ENCODE data around the gene C2orf92. TPM values are rescaled to one million over a fixed set of nuclear protein-coding genes. Genes with fewer than 3 reads are reported as not detected.

C2orf92 gene
- total RNA-seq, 2 donors from 2014 or later, result 12.0 to 51.2 TPM

DNA sequence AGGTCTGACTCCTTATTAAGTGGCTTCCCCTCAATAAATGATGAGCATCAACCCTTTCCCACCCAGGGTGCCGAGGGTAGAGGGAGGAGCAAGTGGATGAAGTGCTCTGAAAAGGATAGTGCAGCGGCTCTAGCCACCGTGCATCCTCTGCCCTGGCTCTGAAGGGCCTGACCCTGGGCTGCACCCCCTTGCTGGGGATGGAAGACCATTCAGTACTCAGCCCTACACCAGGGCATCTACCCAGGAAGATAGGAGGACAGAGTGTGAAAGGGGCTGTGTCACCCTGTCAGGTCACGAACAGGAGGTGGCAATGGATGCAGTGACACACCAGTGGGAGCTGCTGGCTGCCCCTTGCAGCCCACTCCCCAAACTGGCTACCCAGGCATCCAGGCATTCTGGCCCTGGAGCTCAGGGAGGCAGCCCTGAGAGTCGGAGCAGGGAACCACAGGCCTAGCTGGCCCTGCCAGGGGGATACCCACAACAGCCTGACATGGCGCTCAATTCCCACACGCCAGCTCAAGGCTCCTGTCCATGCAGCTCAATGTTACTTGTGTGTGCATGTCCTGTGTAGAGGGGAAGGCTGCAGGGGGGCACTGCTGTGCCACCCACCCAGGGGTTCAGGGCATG lies 13.3 kb upstream of the C2orf92 start:
- Mint-ChIP-seq H3K27ac (peak overlapping the region; percentile 15), H3K9me3 (no peaks in the 10 kb centered on the region), H3K36me3 (ENCODE audit: low read depth) (peaks cover 72% of the 10 kb centered on the region), H3K27me3 (no peaks in the 10 kb centered on the region), H3K4me1 (peaks cover 17% of the 10 kb centered on the region), H3K4me3 (no peak overlapping the region)
- ATAC-seq (replicated peaks), result no peak

- Mint-ChIP-seq H3K4me1 (peaks cover 25% of the 10 kb centered on the region), H3K4me3 (no peak overlapping the region), H3K9me3 (no peaks in the 10 kb centered on the region), H3K27me3 (no peaks in the 10 kb centered on the region), H3K36me3 (ENCODE audit: low read depth) (peaks cover 78% of the 10 kb centered on the region), H3K27ac (no peak overlapping the region)
- ATAC-seq (replicated peaks), result no peak
Observed at GRCh38 chr2:97656905-97657587, 12.5 kb upstream of the C2orf92 start.

- Mint-ChIP-seq H3K4me3 (no peak overlapping the region), H3K36me3 (ENCODE audit: low read depth) (peaks cover 89% of the 10 kb centered on the region), H3K4me1 (peaks cover 25% of the 10 kb centered on the region), H3K27me3 (no peaks in the 10 kb centered on the region), H3K9me3 (no peaks in the 10 kb centered on the region), H3K27ac (peak overlapping the region; percentile 66)
- no peak for ATAC-seq (replicated peaks)
Observed at GRCh38 chr2:97657986-97658690, 11.4 kb upstream of the C2orf92 start.

DNA sequence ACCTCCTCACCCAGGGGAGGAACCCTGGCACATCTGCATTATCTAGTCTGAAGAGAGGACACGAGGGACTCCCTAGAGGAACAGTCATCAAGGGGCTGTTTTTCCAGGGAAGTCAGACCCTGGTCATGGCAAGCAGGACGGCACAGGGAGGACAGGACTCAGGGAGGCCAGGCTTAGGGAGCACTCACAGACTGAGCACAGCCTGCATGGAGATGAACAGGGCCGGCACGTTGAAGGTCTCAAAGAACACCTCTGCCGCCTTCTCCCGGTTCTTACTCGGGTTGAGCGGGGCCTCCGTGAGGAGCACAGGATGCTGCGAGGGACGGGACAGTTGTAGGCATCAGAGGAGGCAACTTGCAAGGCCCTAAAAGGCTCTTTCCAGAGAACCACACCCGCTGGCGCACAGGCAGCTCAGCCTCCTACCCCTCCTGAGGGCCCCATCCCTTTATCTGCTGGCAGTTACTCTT lies 10.8 kb upstream of the C2orf92 start:
- Mint-ChIP-seq H3K27me3 (no peaks in the 10 kb centered on the region), H3K9me3 (no peaks in the 10 kb centered on the region), H3K4me1 (peaks cover 25% of the 10 kb centered on the region), H3K27ac (peak overlapping the region; percentile 66), H3K36me3 (ENCODE audit: low read depth) (peaks cover 91% of the 10 kb centered on the region), H3K4me3 (no peak overlapping the region)
- no peak for ATAC-seq (replicated peaks)

DNA sequence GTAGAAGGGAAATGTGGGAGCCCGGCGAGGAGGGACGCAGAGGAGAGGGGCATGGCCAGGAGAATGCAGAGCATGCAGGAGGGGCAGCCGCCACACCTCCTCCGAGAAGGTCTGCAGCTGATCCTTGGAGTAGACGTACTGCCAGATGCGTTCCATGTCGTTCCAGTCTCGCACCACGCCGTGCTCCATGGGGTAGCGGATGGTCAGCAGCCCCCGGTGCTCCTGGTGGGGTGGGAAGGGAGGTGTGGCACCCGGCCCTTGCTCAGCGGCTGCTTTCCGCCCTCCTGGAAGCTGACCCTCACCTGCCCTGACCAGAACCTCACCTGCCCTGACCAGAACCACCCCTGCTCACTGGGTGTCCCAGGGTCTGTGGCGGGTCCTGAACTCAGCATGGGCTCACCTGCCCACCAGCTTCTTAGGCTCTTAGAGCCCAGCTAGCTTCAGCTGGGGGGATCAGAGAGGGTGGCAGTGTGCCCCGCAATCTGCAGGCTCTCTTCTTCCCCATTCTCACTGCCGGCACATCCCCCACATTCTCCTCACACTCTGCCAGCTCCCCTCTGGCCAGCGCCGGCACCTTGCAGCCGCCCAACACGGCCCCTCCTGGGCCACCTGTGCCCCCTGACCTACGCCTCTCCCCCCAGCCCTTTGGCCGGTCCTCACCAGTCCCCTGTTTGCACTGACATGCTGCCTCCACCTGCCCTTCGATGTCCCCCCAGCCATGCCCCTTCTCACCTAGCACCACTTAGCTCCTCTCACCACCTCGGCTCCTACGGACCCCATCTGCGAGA lies 10.1 kb upstream of the C2orf92 start:
- no peaks in the 10 kb centered on the region for H3K27me3 Mint-ChIP-seq
- no peak for ATAC-seq (replicated peaks)
- no peaks in the 10 kb centered on the region for H3K9me3 Mint-ChIP-seq
- H3K4me1 Mint-ChIP-seq, result peaks cover 19% of the 10 kb centered on the region
- H3K4me3 Mint-ChIP-seq, result no peak overlapping the region
- peaks cover 95% of the 10 kb centered on the region for H3K36me3 Mint-ChIP-seq (ENCODE audit: low read depth)
- H3K27ac Mint-ChIP-seq, result peak overlapping the region; percentile 17

GRCh38 chr2:97660044-97660774 lies 9.3 kb upstream of the C2orf92 start:
- Mint-ChIP-seq H3K27ac (peak overlapping the region; percentile 17), H3K9me3 (no peaks in the 10 kb centered on the region)

GRCh38 chr2:97660775-97661389 lies 8.6 kb upstream of the C2orf92 start:
- Mint-ChIP-seq H3K4me1 (peaks cover 8% of the 10 kb centered on the region), H3K27me3 (no peaks in the 10 kb centered on the region), H3K27ac (peak overlapping the region; percentile 97), H3K9me3 (no peaks in the 10 kb centered on the region), H3K36me3 (ENCODE audit: low read depth) (peaks cover 80% of the 10 kb centered on the region), H3K4me3 (peak overlapping the region; percentile 92)
- ATAC-seq (replicated peaks), result no peak

More at GRCh38 chr2:97660044-97660774, 9.3 kb upstream of the C2orf92 start:
- peaks cover 12% of the 10 kb centered on the region for H3K4me1 Mint-ChIP-seq
- no peaks in the 10 kb centered on the region for H3K27me3 Mint-ChIP-seq
- peaks cover 87% of the 10 kb centered on the region for H3K36me3 Mint-ChIP-seq (ENCODE audit: low read depth)
- no peak for ATAC-seq (replicated peaks)
- no peak overlapping the region for H3K4me3 Mint-ChIP-seq

DNA sequence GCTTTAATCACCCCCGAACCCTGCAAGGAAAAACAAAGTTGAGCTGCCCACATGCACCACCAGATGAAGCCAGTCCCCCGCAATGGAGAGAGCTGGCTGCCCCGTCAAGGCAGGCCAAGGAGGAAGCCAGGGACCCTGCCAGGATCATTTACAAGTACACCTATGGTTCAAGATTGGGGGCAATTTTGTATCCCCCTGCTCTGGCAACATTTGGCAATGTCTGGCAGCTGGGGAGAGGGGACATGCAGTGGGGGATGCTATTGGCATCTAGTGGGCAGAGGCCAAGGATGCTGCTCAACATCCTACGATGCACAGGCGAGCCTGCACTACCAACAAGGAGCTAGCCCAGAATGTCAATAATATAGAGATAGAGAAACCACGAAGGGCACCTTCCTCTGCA lies 7.6 kb upstream of the C2orf92 start:
- Mint-ChIP-seq H3K36me3 (ENCODE audit: low read depth) (peaks cover 73% of the 10 kb centered on the region), H3K27me3 (no peaks in the 10 kb centered on the region), H3K9me3 (no peaks in the 10 kb centered on the region), H3K27ac (peak overlapping the region; percentile 97), H3K4me1 (peaks cover 8% of the 10 kb centered on the region), H3K4me3 (peak overlapping the region; percentile 92)
- ATAC-seq (replicated peaks), result no peak

GRCh38 chr2:97662386-97662894 lies 7.1 kb upstream of the C2orf92 start:
- peaks cover 8% of the 10 kb centered on the region for H3K4me1 Mint-ChIP-seq
- H3K9me3 Mint-ChIP-seq, result no peaks in the 10 kb centered on the region
- H3K27me3 Mint-ChIP-seq, result no peaks in the 10 kb centered on the region
- H3K4me3 Mint-ChIP-seq, result peak overlapping the region; percentile 92
- H3K27ac Mint-ChIP-seq, result peak overlapping the region; percentile 97
- ATAC-seq (replicated peaks), result no peak
- H3K36me3 Mint-ChIP-seq (ENCODE audit: low read depth), result peaks cover 70% of the 10 kb centered on the region

GRCh38 chr2:97662895-97663625 lies 6.5 kb upstream of the C2orf92 start:
- Mint-ChIP-seq H3K27me3 (no peaks in the 10 kb centered on the region), H3K4me1 (peaks cover 8% of the 10 kb centered on the region), H3K4me3 (peak overlapping the region; percentile 92), H3K27ac (peak overlapping the region; percentile 97), H3K9me3 (no peaks in the 10 kb centered on the region), H3K36me3 (ENCODE audit: low read depth) (peaks cover 64% of the 10 kb centered on the region)
- ATAC-seq (replicated peaks), result peak; percentile 79

DNA sequence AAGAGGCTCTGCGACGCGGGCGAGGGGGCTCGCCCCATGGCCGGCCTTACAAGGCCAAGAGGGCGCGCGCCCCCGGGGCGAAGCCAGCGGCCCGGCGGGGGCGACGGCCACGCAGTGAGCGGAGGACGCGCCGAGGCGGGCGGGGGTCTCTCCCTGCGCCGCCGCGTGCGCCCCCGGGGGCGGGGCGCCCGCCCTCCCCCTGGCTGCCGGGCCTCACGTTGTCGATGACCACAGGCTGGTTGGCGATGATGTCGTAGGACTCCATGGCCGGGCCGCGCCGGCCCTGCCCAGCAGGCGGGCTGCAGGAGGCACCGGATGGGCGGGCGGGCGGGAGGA lies 5.9 kb upstream of the C2orf92 start:
- Mint-ChIP-seq H3K27me3 (no peaks in the 10 kb centered on the region), H3K4me1 (peaks cover 8% of the 10 kb centered on the region), H3K36me3 (ENCODE audit: low read depth) (peaks cover 58% of the 10 kb centered on the region), H3K9me3 (no peaks in the 10 kb centered on the region), H3K4me3 (peak overlapping the region; percentile 92), H3K27ac (peak overlapping the region; percentile 98)
- no peak for ATAC-seq (replicated peaks)

GRCh38 chr2:97663962-97664635 lies 5.4 kb upstream of the C2orf92 start, which contains the start of gene ACTR1B:
Gene ACTR1B, minus strand, starts transcription at chr2:97664044. Its CDS starts 154 bp downstream, at chr2:97663890.
- peak; percentile 75 for ATAC-seq (replicated peaks)
- H3K9me3 Mint-ChIP-seq, result no peaks in the 10 kb centered on the region

More at GRCh38 chr2:97663962-97664635, 5.4 kb upstream of the C2orf92 start, which contains the start of gene ACTR1B:
- Mint-ChIP-seq H3K36me3 (ENCODE audit: low read depth) (peaks cover 53% of the 10 kb centered on the region), H3K27me3 (no peaks in the 10 kb centered on the region), H3K4me3 (peak within 1 kb of the TSS; percentile 92), H3K4me1 (peaks cover 8% of the 10 kb centered on the region), H3K27ac (peak within 1 kb of the TSS; percentile 98)
